ENCODE data around the gene TIMM10. TPM values are rescaled to one million over a fixed set of nuclear protein-coding genes. Genes with fewer than 3 reads are reported as not detected.

The TIMM10 gene
- total RNA-seq, 1 donor from 2014 or later, result 35.3 TPM

DNA sequence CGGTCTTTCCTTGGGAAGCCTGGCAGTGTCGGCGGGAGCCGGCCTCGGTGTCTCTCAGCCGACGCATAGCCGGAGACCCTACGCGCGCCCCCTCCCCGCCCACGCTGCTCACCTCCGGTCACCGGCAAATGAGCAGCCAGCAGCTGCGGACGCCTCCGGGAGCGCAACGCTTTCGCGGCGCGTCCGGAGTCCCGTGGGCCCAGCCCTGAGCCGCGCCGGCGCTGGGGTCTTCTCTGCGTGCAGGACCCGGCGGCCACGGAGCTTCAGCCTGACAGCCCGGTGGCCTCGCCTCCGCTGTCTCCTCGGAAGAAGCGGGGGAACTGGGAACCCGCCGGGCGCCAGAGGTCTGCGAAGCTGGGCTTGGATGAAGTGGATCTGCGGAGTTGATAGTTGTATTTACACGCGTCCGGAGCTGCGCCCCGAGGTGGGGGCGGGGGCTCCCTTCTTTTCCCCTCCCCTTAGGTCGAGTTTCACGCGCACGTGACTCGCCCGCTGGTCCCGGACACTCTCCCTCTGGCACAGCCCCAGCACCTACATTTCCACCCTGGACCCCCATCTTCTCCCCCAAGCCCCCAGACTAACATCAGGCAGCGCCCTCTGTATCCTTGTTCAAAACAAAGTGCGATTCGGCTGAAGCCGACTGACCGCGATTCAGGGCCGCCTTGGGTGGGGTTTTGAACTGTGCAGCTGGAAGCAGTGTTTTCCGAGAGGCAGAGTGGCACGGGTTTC, 15.1 kb downstream of the TIMM10 start, which contains the start of gene SLC43A1:
Gene SLC43A1, minus strand, starts transcription at position 371 of the 729 bp plus-strand sequence. CDS start 1,591 bp downstream, outside the sequence.
- TF ChIP-seq CTCF (IDR thresholded peaks at IDR 0.05), result no peak
- Histone ChIP-seq H3K9me3 (no peaks in the 10 kb centered on the region), H3K27ac (peak within 1 kb of the TSS; percentile 68), H3K4me3 (peak within 1 kb of the TSS; percentile 97), H3K36me3 (no peaks in the 10 kb centered on the region), H3K27me3 (ENCODE audit: low read depth) (no peaks in the 10 kb centered on the region), H3K4me1 (peaks cover 17% of the 10 kb centered on the region)
- ATAC-seq, result peak; percentile 67 to 79
- peak; percentile 68 for DNase-seq
- intact Hi-C loops (cut with DNase I), result no loop called here

DNA sequence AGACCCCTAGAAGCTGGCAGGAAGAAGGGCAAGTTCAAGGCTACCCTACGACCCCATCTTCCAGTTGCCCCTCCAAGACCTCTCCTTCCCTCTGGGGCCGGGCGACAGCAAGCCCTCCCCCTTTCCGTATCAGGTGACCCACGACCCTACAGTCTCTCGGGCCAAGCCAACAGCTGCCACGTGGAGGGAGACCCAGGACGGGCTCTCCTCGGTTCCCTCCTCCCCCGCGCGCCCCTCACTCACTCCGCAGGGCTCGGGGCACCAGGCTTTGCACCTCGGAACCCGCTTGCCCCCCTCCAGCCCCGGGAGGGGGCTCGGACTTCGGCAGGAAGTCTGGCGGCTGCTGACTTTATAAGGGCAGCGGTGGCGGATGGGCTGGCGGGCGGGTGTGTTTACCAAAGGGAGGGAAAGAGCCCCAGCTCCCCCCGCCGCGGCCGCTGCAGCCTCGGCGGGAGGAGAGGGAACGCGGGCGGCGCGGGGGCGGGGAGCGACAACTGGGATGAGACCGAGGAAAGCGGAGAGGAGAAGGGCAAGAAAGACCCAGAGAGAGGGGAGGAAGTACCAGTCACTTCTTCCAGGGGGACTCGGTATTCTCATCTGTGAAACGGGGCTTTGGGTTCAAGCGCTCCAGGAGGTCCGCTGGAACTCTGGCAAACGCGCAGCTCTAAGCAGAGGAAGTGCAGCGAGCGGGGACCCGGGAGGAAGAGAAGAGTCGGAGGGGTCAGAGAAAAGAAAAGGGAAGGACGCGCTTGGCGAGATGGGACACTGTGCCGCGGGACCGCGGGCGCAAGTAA, 15.8 kb downstream of the TIMM10 start:
- intact Hi-C loops (cut with DNase I), result no loop called here
- Histone ChIP-seq H3K4me3 (peak overlapping the region; percentile 97), H3K9me3 (no peaks in the 10 kb centered on the region), H3K27me3 (ENCODE audit: low read depth) (no peaks in the 10 kb centered on the region), H3K4me1 (peaks cover 17% of the 10 kb centered on the region), H3K27ac (peak overlapping the region; percentile 68), H3K36me3 (no peaks in the 10 kb centered on the region)
- TF ChIP-seq CTCF (IDR thresholded peaks at IDR 0.05), result no peak
- DNase-seq, result peak; percentile 78
- ATAC-seq, result peak; percentile 79 to 84

- TF ChIP-seq CTCF (IDR thresholded peaks at IDR 0.05), result no peak
- peaks cover 17% of the 10 kb centered on the region for H3K4me1 ChIP-seq
- no peaks in the 10 kb centered on the region for H3K27me3 ChIP-seq (ENCODE audit: low read depth)
- no peaks in the 10 kb centered on the region for H3K9me3 ChIP-seq
- peak overlapping the region; percentile 97 for H3K4me3 ChIP-seq
- intact Hi-C loops (cut with DNase I), result no loop called here
- peak overlapping the region; percentile 68 for H3K27ac ChIP-seq
- DNase-seq, result peak; percentile 63
- peak; percentile 74 to 75 for ATAC-seq
- H3K36me3 ChIP-seq, result no peaks in the 10 kb centered on the region
These were observed 16.5 kb downstream of the TIMM10 start for GRCh38 chr11:57513911-57514537.

GRCh38 chr11:57513452-57513795, 17.1 kb downstream of the TIMM10 start:
- H3K4me3 ChIP-seq, result peak overlapping the region; percentile 97
- peaks cover 4% of the 10 kb centered on the region for H3K36me3 ChIP-seq
- DNase-seq (no peak), ATAC-seq (no peak)
- H3K9me3 ChIP-seq, result no peaks in the 10 kb centered on the region
- H3K4me1 ChIP-seq, result peaks cover 17% of the 10 kb centered on the region
- TF ChIP-seq CTCF (IDR thresholded peaks at IDR 0.05), result no peak
- intact Hi-C loops (cut with DNase I), result no loop called here
- H3K27ac ChIP-seq, result no peak overlapping the region
- H3K27me3 ChIP-seq (ENCODE audit: low read depth), result no peaks in the 10 kb centered on the region

- Histone ChIP-seq H3K4me1 (peaks cover 17% of the 10 kb centered on the region), H3K36me3 (peaks cover 6% of the 10 kb centered on the region), H3K27ac (no peak overlapping the region), H3K27me3 (ENCODE audit: low read depth) (no peaks in the 10 kb centered on the region), H3K9me3 (no peaks in the 10 kb centered on the region), H3K4me3 (no peak overlapping the region)
- DNase-seq (no peak), ATAC-seq (no peak)
- intact Hi-C loops (cut with DNase I), result no loop called here
- no peak for TF ChIP-seq CTCF (IDR thresholded peaks at IDR 0.05)
These were observed 17.7 kb downstream of the TIMM10 start for GRCh38 chr11:57512646-57513451.
